NCI-H510A treated with DMSO at 0.1 percent for 48 hours (cell line): ENCODE results near the gene PMPCA.
"Not testable (repeated sequence)": the region's sequence is repeated elsewhere in the genome, so short reads cannot be mapped to it uniquely, and the experiment has no call there.

Source experiments
- DNase-seq: peaks from one replicate; lab custom pipeline; 2025; lab: John Stamatoyannopoulos, UW

Gene PMPCA

DNA sequence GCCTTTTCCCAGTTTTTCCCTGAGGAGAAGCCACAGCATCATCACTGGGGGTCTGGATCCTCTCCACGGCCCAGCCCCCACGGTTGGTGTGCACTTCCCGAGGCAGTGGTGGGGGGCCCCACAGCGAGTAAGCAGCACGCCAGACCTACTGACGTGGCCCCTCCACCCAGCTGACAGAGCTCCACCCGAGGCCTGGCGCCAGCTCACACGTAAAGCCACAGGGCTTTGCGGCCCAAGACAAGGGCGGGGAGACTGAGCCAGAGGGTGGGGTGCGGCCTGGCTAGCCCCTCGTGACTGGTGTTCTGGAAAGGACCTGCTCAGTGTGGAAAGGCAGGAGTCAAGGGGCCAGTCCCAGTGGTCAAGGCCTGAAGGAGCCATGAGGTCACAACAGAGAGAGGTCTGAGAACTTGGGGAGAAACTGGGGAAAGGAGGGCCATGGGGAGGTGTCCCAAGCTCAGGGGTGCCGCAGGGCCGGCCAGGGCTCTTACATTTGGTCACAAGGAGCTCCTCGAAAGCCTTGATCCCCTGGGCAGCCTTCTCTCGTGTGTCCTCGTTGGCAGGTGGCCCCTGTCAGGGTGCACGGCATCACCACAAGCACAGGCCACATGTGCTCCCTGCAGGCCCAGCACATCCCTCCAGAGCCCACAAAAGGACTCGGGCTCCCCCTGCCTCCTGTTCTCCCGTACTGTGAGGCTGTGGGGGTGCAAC lies 16.0 kb upstream of the PMPCA start:
- no peak for DNase-seq

DNA sequence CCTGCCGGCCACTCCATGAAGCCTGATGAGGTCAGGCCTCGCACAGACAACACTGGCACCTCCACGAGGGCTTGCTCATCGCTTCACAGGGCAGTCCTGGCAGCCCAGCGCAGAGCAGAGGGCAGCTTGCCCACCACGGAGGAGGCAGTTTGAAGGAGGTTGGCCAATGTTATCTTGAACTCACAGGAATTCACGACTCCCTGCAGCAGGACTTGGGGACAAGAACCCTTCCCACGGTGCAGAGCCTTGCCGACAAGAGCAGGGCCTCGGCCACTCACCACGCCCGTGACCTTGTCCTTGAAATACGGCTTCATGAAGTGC lies 15.5 kb upstream of the PMPCA start:
- DNase-seq, result no peak

DNA sequence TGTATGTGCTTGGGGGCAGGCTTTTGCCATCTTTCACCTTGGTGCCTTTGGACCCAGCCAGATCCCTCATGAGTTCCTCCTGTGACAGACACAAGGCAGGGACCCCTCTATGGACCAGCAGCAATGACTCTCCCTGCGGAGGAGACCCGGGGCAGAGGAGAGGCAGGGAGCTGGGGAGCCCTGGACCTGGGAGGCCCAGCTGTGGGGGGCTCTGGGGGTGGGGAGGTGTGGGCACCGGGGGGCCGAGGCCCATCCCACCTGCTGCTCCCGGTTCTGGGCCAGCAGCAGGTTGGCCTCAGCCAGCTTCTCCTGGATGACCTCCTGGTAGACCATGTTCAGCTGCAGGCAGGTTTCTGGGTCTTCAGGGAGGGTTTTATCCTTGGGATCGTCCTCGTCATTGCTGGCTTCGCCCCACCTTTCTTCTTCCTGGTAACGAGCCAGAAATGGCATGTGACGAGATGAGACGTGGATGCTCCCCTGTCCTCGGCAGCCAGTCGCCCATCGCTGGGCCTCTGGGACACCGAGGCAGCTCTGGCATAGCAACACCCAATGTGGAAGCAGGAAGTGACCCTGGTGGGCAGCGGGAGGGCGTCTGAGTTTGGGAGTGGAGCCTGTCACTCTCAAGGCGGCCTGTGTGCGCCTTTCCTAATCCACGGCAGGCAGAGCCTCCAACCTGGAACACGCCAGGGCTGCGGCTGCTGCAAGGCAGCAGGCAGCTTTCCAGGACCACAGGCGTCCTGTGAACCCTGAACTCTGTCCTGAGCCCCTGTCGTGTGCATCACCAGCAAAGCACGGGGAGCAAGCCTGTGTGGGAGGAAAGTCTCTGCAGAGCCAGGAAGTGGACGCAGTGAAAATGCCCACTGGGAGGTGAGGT lies 14.9 kb upstream of the PMPCA start:
- DNase-seq, result no peak

DNA sequence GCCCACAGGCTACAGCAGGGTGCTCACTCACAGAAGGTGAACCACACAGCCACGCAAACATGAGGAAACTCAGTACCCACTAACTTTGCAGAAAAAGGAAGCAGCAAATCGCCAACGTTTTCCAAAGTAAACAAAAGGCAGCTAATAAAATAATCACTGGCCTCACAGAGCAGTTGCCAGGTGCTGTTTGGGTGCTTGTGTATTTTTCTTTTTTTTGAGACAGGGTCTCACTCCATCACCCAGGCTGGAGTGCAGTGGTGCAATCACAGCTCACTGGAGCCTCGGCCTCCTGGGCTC lies 14.3 kb upstream of the PMPCA start:
- DNase-seq, result no peak

DNA sequence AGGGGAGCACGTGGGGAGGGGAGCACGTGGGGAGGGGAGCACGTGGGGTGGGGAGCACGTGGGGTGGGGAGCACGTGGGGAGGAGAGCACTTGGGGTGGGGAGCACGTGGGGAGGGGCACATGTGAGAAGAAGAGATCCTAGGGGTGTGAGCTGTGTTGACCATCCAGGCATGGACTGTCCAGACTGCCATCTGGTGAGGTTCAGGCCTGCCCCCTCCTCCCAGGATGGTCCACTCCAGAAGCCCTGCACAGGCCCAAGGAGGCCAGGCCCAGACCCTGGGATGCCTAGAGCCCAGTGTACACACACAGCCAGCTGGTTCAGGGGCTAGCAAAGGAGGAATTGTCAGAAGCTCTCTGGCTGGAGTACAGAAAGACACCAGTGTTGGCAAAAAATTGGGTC lies 12.8 kb upstream of the PMPCA start:
- no peak for DNase-seq

DNA sequence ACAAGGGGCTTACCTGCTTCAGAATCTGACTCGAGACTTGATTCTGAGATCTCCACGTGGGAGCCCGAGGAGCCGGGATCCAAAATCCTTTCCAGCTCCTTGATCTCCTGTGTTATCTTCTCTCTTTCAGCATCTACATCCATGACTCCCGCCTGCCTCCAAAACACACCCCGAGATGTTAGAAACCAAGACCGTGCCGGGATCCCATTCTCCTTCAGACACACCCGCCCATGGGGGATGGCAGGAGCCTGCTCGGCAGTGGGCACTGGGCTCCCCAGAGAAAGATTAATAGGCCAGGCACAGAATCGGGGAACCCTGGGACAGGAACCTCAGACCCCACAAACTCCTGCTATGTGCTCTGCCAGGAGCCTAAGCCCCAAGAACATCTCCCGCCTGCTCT lies 12.2 kb upstream of the PMPCA start:
- no peak for DNase-seq

DNA sequence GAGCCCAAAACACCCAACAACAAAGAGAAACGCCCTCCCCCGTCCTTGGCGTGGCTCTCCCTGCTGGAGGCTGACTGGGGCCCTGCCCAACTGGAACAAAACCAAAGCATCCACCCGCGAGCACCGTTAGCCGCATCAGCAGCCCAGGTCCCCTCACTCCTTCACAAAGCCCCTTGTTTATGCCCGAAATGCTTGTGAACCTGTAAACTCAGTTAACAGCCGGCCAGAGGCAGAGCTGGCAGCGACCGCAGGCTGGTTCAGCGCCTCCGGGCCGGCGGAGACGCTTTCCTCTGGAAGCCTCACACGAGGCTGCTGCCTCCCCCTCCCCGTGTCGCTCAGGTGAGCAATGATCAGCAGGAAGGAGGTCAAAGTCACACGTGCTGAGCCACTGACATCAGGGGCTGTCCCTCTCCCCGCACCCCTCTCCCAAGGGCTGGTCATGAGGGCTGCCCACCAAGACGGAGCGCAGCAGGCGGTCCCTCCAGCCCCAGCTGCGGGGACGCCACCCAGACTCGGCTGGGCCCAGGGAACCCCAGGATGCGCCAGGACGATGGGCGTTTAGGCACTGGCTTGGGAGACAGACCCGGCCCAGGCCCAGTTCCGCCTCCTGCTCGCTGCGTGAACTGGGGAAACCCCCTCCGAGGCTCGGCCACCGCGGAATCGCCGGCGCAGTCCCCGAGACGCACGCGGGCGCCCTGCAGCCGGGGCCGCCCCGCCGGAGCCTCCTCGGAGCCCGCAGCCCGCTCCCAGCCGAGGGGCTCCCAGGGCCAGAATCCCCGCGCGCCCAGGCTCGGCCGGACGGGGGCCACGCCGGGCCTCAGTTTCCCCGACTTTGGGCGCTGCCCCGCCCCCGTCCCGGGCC lies 11.1 kb upstream of the PMPCA start:
- DNase-seq, result no peak

DNA sequence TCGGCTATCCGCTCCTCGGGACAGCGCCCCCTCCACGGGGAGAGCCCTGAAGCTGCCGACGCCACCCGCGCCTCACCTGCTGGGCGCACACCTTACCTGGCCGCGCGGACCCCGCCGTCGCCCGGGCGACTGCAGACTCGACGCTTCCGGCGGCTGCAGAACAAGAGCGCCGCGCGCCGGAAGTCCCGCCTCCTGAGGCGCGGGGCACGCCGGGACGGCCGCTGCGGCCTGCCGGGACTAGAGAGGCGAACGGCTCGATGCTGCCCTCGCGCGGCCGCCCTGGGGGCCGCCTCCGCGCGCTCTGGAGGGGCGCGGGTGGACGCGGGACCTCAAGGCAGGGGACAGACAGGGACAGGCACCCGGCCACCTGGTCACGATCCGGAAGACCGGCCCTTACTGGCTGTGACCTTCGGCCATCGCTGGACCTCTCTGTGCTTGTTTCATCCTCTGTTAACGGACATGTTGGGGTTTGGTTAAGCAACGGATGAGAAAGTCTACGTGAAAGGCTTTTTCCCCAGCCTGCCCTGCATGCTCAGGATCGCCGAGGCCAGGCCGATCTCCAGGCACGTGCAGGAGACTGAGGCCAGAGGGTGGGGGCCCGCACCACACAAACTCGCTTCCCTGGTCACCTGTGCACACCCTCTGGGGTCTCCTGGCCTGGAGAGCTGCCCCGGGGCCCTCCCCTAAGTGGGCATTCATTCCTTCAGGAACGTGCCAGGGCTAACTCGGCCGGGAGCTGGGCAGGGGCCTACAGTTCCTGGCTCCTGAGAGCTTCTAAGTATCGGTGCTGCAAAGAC lies 10.2 kb upstream of the PMPCA start, which contains the start of gene SNAPC4:
Gene SNAPC4, minus strand, starts transcription at position 133 of the 797 bp plus-strand sequence. CDS start 1,742 bp downstream, outside the sequence.
- DNase-seq, result peak; percentile 84

DNA sequence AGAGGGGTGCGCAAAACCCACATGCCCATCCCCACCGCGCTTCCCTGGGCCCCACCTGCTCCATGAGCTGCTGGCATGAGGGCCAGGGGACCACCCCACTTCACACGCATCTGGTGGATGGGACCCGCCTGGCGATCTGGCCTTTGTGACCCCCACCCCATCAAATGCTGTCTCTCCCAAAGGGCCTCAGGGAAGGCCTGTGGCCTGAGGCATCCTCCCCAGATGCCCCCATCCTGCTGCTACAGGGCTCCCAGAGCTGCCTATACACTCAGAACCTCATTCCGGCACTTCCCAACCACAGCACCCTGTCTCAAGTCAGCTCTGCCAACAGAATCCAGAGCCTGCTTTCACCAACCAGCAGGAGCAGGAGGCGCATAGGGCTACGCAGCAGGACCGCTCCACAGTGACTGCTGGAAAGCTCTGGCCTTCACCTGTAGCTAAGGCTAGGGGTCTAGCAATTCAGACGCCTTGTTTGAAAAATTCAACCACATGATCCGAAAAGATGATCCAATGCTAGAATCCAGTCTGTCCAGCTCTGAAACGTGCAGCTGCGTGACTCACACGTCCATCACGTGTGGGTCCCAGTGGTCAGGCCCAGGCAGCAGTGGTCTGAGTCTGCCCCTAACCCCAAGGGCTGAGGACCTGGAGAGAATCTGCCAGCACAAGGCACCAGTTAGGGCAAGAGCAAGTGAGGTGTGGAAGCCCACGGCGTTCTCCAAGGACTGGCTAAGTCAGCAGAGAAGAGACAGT lies 9.1 kb upstream of the PMPCA start:
- no peak for DNase-seq

DNA sequence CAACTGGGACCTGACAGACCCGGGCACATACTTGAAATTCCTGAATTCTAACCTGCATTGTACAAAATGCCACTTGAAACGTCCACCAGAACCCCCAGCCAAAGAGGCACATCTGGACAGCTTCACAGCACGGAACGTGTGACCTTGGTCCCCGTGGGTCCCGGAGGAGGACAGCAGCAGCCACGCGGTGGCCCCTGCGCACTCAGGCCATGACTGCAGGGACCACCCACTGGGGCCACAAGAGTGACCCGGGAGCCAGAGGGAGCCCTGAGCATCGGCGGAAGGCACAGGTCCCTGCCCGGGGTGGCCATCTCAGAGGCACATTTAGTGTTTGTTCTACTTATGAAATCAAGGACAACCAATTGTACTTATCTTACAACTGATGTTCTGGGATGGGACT lies 8.4 kb upstream of the PMPCA start:
- DNase-seq, result no peak

DNA sequence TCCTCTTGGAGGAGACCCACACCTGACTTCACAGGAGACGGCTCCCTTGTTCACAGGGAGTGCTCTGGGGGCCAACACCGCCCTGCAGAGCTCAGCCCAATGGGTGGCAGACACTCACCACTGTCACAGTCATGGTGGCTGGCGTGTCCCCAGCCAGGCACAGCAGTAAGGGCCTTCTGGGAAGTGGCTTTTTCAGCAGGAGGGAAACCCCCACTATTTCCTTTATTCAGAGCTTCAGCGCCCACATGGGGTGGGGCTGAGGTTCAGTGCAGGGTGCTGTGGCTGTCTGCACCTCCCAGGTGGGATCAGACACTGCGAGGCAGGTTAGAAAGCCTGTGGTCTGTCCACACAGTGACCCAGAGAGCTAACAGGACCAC lies 6.9 kb upstream of the PMPCA start:
- no peak for DNase-seq

DNA sequence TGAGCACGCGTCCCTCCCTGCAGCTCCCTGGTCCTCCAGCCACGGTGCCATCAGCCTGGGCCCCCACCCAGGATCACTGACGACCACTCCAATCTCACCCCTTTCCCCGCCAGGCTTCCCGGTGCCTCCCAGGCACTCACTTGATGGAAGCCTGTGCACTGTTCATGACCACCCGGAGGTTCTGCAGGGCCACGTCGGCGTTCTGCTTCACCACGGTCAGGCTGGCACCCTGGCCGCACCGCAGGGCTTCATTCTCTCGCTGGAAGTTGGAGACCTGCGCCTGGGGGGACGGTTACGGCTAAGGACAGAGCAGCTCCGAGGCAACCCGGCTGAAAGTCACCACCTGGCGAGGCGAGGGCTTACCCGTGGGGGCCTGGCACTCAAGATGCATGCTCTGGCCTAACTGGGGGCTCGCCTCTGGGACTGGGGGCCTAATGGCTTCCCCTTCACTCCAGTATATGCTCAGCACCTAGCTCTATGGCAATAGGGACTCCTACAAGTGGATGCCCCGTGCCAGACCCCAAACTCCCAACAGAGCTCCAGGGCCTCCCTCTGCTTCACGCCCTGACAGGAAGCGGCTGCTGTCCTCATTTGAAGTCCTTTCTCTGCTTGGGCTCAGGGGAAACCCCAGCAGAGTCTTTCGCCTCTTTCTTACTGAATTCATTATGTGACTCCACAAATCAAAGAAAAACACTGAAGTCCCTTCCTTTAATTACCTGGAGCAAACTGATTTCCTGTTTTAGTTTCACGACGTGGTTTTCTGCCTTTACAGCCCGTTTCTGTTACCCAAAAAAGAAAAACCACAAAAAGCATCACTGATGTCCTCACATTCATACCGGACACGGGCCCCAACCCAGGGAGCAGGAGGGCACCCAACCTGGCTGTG lies 6.3 kb upstream of the PMPCA start:
- DNase-seq, result no peak

DNA sequence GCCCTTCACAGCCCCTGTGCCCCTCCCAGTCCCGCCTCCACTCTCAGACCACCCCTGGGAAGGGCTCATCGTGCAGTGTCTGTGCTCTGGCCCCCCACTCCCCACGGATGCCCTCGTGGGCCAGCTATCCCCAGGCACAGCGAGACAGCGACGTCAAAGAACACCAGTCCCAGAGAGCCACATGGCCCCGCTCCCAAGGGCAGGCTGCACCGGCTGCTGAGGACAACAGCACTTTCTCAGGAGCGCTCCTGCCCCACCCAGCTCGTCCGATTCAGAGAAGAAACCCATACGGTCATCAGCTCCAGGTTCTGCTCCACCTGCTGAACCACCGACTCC lies 5.7 kb upstream of the PMPCA start:
- no peak for DNase-seq

DNA sequence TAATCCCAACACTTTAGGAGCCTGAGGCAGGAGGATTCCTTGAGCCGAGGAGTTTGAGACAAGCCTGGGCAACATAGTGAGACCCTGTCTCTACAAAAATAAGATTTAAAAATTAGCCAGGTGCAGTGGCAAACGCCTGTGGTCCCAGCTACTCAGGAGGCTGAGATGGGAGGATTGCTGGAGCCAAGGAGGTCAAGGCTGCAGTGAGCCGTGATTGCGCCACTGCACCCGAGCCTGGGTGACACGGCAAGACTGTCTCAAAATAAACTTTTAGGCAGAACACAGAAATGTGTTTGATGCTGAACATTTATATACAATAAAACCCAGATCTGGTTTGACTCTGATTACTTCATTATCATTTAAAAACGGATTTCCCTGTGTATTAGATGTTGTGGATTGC lies 5.0 kb upstream of the PMPCA start:
- no peak for DNase-seq

DNA sequence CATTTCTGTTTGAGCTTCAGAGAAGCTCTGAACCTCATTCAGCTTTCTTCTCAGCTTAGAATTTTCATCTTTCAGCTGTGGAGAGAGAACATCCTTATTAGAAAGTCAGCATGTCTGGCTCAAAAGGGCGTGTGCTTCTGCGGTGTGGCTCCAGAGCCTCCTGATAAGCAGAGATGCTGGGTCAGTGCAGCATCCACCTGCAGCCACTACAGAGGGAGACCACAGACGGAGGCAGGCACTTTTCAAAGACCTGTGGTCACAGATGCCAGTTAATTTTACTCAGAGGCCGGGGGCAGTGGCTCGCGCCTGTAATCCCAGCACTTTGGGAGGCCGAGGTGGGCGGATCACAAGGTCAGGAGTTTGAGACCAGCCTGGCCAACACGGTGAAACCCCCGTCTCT lies 4.6 kb upstream of the PMPCA start:
- not testable (repeated sequence) for DNase-seq

DNA sequence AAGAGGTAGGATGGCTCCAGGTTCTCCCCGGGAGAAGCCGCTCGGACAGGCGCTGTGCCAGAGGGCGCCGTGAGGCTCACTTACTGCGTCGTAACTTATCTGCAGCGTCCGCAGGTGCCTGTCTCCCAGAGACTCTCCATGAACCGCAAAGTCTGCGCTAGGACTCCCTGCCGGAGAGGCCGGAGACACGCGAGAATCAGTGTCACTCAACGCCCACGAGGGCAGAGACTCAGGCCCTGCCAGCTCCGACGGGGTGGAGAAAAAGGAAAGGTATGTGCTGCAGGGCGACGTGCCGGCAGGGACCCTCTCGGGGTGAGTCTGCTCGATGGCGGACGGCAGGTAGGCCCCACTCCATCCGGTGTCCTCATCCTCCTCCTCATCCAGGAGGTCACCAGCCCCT lies 3.4 kb upstream of the PMPCA start:
- not testable (repeated sequence) for DNase-seq

DNA sequence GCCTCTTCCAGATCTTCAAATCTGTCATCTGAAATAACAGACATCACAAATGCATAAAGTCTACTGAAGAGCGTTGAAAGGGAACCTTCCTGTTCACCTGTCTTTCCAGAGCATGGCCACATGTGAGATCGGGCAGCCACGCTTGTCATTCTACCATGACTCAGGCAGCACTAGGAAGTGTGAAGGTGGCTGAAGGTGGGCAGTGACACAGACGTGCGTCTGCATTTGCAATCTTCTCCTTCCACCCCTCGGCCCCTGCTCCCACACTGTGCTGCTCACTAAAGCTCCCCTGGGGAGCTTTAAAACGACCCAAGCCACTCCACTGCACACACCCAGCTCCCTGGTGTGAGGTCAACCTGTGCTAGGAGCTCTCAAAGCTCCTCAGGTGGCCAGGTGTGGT lies 2.5 kb upstream of the PMPCA start:
- no peak for DNase-seq

DNA sequence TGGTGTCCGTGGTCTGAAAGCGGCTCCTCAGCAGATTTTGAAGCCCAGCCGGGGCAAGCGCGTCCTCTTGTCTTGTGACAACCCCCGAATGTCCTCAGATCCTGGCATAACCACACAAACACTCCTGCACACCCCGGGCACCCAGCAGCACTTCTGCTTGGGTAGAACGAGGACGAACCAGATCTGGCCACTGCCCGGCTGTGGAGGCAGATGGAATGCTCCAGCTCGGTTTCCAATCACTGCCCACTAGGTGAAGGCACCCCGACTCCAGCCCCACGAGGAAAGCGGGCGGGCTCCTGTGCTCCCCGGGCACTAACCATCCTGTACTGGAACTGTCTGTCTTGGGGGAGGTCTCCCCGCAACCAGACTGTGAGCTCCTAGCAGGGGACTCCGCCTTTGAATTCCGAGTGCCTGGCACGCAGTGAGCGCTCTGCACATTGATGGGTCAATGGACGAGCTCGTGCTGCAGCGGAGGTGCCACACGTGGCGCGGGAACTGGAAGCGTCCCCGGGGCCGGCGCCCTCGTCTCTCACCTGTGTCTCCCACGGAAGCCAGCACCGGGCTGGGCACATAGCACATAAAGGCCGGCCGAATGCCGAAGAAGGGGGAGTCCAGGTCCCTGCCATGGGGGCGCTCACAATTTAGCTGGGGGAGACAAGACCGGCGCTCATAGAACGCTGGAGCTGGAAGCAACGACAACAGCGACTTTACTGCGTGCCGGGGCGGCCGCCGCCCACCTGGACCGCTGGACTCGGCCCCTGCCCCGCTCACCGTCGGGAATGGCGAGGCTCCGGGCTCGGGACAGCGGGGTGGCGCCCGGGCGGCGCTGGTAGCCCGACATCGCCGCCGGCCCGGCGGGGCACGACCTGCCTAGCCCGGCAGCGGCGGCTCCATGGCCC lies 652 bp upstream of the PMPCA start:
- DNase-seq, result peak; percentile 5

DNA sequence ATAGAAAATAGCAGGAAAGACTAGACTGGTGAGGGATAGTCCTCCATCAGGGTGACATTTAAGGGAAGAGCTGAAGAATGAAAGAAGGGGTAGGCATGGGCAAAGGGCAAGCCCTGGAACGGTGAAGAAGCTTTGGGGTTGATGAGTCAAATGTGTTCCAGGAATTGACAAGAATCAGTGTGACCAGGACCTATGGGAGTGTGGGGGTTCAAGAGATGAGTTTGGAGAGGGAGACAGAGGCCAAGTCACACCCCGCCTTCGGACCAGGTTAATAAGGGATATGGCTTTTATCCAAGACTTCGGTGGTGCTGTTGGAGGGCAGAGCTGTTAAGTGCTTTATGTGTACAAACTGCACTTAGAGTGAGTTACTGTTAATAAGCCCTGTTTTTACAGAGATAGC lies 920 bp downstream of the PMPCA start:
- no peak for DNase-seq
